Measurements from ENCODE around the gene SPTAN1. TPM values are rescaled to one million over a fixed set of nuclear protein-coding genes. Genes with fewer than 3 reads are reported as not detected.
"Not testable (repeated sequence)": the region's sequence is repeated elsewhere in the genome, so short reads cannot be mapped to it uniquely, and the experiment has no call there.

SPTAN1 gene
- total RNA-seq, 2 experiments from 2014 or later, result 313 to 321 TPM

DNA sequence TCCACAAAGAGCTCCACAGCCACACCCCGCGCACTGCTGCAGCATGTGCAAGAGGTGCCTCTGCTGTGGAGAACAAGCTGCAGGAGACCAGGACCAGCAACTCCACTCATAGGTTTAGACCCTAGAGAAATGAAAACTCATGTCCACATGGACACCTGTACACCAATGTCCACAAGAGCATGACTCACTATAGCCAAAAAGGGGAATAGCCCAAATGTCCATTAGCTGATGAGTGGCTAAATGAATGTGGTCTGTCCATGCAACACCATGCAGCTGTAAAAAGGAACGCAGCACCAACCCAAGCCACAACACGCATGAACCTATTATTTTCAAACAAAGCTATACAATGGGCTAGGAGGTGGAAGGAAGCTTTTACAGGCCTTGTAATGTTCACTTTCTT, 86.2 kb downstream of the SPTAN1 start:
- no peak overlapping the region for H3K4me3 Mint-ChIP-seq
- peaks cover 4% of the 10 kb centered on the region for H3K4me1 Mint-ChIP-seq
- ChIA-PET CTCF (interaction anchor here (0.9 to 1.1 kb wide), 4 partner anchors 39 to 200 kb away, joined by 3 to 5 read pairs (median 4); partner anchors contain the start of gene ENDOG), POLR2A (interaction anchor here (0.8 to 0.9 kb wide), 2 partner anchors 19 to 46 kb away, joined by 3 read pairs; partner anchors contain the start of gene DYNC2I2)
- peaks cover 16% of the 10 kb centered on the region for H3K36me3 Mint-ChIP-seq (ENCODE audit: low read depth)
- no peak for DNase-seq
- no peaks in the 10 kb centered on the region for H3K27me3 Mint-ChIP-seq
- no peak overlapping the region for H3K27ac Mint-ChIP-seq
- no peaks in the 10 kb centered on the region for H3K9me3 Mint-ChIP-seq

DNA sequence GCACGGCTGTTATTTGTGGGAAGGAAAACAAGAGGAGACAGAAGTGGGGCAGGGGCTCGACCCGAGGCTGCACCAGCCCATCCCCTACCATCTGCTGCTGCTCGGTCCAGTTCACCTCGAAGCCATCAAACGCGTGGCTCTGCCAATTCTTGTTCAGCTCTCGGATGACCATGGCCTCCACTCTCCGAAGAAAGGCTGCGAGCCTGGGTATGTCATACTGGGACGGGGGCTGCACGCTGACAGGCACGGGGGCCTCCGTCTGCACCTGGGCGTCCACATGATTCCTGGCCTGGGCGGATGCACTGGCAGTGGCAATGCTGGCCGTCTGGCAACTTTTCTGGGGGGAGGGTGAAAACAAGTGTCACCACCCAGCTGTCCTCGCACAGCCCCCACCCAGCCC, 88.2 kb downstream of the SPTAN1 start:
- no peak for DNase-seq
- Mint-ChIP-seq H3K36me3 (ENCODE audit: low read depth) (peaks cover 11% of the 10 kb centered on the region), H3K27me3 (no peaks in the 10 kb centered on the region), H3K4me3 (no peak overlapping the region), H3K9me3 (no peaks in the 10 kb centered on the region), H3K4me1 (peaks cover 6% of the 10 kb centered on the region), H3K27ac (no peak overlapping the region)
- ChIA-PET CTCF (no interaction called here), POLR2A (no interaction called here)

DNA sequence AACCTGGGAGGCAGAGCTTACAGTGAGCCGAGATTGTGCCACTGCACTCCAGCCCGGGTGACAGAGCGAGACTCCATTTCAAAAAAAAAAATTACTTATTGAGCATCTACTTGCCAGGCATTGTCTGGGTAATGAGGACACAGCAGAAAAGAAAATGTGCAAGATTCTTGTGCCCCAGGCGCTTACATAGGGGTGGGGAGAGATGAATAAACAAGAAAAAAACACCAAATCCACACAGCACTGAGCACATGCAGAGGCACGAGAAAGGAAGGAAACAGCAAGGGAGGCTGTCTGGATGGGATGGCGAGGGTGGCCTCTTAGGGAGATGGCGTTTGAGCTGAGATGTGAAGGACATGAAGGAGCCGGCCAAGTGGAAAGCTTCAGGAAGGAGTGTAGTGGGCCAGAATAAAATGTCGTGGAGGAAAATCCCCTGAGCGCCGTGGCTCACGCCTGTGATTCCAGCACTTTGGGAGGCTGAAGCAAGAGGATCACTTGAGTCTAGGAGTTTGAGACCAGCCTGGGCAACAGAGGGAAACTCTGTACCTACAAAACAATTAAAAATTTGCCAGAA, 90.4 kb downstream of the SPTAN1 start:
- Mint-ChIP-seq H3K4me1 (peaks cover 6% of the 10 kb centered on the region), H3K9me3 (no peaks in the 10 kb centered on the region), H3K27me3 (no peaks in the 10 kb centered on the region), H3K27ac (no peak overlapping the region), H3K36me3 (ENCODE audit: low read depth) (peaks cover 11% of the 10 kb centered on the region), H3K4me3 (no peak overlapping the region)
- POLR2A ChIA-PET, result no interaction called here
- no peak for DNase-seq
- CTCF ChIA-PET, result interaction anchor here (1.0 kb wide), 1 partner anchor 59 kb away, joined by 3 read pairs; the partner anchor contains the start of gene PKN3

DNA sequence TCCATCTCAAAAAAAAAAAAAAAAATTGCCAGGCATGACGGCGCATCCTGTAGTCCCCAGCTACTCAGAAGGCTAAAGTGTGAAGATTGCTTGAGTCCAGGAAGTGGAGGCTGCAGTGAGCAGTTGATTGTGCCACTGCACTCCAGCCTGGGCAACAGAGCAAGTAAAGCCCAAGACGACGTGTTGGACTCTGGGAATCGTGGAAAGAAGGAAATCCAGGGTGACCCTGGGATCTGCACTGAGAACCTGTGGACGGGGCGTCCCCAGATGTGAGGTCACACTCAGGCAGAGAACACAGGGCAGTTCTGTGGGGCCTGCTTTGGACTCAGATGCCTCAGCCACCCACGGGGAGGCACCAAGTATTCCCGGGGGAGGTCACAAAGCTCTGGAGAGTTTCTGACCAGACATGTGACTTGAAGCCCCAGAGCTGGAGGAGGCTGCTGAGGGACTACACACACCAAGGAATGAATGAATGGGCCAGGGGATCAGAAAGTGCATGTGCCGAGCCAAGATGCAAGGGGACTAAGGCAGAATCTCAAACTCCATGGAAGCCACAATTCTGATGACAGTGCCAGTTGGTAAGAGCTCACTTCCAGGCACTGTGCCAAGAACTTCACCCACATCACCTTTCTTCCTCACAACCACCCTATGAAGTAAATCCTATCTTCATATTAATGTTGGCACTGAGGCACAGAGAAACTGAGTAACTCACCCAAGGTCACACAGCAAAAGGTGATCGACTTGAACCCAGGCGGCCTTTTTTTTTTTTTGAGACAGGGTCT, 91.3 kb downstream of the SPTAN1 start:
- POLR2A ChIA-PET, result no interaction called here
- Mint-ChIP-seq H3K4me3 (no peak overlapping the region), H3K9me3 (no peaks in the 10 kb centered on the region), H3K36me3 (ENCODE audit: low read depth) (peaks cover 7% of the 10 kb centered on the region), H3K27me3 (no peaks in the 10 kb centered on the region), H3K4me1 (peaks cover 6% of the 10 kb centered on the region), H3K27ac (peak overlapping the region; percentile 2)
- CTCF ChIA-PET, result interaction anchor here (0.5 to 0.6 kb wide), 2 partner anchors 48 to 982 kb away, joined by 3 read pairs; partner anchors contain the start of gene NTMT1
- no peak for DNase-seq

DNA sequence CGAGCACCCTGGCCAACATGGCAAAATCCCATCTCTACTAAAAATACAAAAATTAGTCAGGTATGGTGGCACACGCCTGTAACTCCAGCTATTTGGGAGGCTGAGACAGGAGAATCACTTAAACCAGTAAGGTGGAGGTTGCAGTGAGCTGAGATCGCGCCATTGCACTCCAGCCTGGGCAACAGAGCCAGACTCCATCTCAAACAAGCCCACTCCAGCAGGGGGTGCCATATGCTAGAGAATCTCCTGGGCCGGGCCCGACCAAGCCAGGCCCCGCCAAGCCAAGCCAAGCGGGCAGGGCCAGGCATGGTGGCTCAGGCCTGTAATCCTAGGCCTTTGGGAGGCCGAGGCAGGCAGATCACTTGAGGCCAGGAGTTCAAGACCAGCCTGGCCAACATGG, 95.8 kb downstream of the SPTAN1 start:
- POLR2A ChIA-PET, result interaction anchor here (1.0 to 1.7 kb wide), 4 partner anchors 10 to 170 kb away, joined by 3 to 5 read pairs (median 4); partner anchors contain the start of gene ENDOG
- H3K27ac Mint-ChIP-seq, result not testable (repeated sequence)

DNA sequence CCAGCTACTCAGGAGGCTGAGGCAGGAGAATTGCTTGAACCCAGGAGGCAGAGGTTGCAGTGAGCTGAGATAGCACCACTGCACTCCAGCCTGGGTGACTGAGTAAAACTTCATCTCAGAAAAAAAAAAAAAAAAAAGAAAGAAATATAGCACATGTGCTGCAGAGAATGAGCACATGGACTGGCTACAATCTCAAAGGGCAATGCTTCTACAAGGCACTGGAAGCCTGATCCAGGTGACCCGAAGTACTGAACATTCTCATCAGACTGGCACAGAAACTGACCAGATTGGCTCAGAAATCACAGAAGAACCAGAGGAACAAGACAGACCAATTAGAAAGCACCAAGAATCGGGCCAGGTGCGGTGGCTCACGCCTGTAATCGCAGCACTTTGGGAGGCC, 99.4 kb downstream of the SPTAN1 start:
- POLR2A ChIA-PET, result no interaction called here
- Mint-ChIP-seq H3K4me1 (peaks cover 13% of the 10 kb centered on the region), H3K4me3 (no peak overlapping the region), H3K9me3 (no peaks in the 10 kb centered on the region), H3K27me3 (no peaks in the 10 kb centered on the region), H3K36me3 (ENCODE audit: low read depth) (peaks cover 5% of the 10 kb centered on the region), H3K27ac (no peak overlapping the region)
- CTCF ChIA-PET, result no interaction called here
- no peak for DNase-seq

More for the DNA sequence above, 95.8 kb downstream of the SPTAN1 start:
- H3K4me1 Mint-ChIP-seq; H3K36me3 Mint-ChIP-seq (ENCODE audit: low read depth); H3K9me3 Mint-ChIP-seq; H3K4me3 Mint-ChIP-seq; H3K27me3 Mint-ChIP-seq: not testable (repeated sequence)
- peak; percentile 74 for DNase-seq
- CTCF ChIA-PET, result interaction anchor here (0.7 to 1.9 kb wide), 6 partner anchors 28 to 195 kb away, joined by 3 to 10 read pairs (median 4); partner anchors contain the start of genes ENDOG and ZDHHC12

DNA sequence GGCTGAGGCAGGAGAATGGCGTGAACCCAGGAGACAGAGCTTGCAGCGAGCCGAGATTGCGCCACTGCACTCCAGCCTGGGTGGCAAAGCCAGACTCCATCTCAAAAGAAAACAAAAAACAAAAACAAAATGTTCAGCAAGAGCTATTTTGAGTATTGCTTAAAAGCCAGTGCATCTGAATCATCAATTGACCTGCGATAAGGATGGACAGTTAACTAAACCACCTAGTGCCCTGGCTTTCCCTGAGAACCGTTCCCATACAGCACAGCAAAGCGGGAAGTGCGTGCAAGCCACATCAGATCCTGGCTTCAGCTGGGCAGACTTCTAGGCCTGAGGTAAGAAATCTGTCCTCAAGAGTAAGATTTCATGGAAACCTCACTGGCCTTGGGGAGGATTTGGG, 101.5 kb downstream of the SPTAN1 start:
- H3K36me3 Mint-ChIP-seq (ENCODE audit: low read depth), result peaks cover 5% of the 10 kb centered on the region
- no peaks in the 10 kb centered on the region for H3K9me3 Mint-ChIP-seq
- H3K27ac Mint-ChIP-seq, result no peak overlapping the region
- ChIA-PET CTCF (interaction anchor here (1.8 kb wide), 1 partner anchor 48 kb away, joined by 4 read pairs; the partner anchor contains the start of gene PKN3), POLR2A (interaction anchor here (1.7 to 2.3 kb wide), 2 partner anchors 8 to 36 kb away, joined by 4 to 11 read pairs; partner anchors contain the start of gene SET)
- no peak overlapping the region for H3K4me3 Mint-ChIP-seq
- DNase-seq, result no peak
- H3K4me1 Mint-ChIP-seq, result peaks cover 18% of the 10 kb centered on the region
- no peaks in the 10 kb centered on the region for H3K27me3 Mint-ChIP-seq

DNA sequence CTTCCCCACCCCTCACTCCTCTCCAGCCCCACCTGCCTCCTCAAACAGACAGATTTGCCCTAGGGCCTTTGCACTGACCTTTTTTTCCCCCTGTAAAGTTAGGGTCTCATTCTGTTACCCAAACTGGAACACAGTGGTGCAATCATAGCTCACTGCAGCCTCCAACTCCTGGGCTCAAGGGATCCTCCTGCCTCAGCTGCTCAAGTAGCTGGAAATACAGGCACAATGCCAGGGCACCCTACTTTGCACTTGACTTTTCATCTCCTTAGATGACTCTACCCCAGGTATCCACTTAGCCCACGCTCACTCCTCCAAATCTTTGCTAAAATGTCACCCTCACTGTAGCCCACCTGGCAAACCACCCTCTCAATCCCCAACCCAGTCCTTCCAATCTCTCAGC, 102.1 kb downstream of the SPTAN1 start:
- Mint-ChIP-seq H3K36me3 (ENCODE audit: low read depth) (peaks cover 5% of the 10 kb centered on the region), H3K27ac (no peak overlapping the region), H3K4me3 (peak overlapping the region; percentile 51), H3K27me3 (no peaks in the 10 kb centered on the region), H3K9me3 (no peaks in the 10 kb centered on the region), H3K4me1 (peaks cover 18% of the 10 kb centered on the region)
- POLR2A ChIA-PET, result interaction anchor here (1.7 to 2.3 kb wide), 2 partner anchors 9 to 36 kb away, joined by 4 to 11 read pairs; partner anchors contain the start of gene SET
- DNase-seq, result no peak
- CTCF ChIA-PET, result interaction anchor here (1.8 kb wide), 1 partner anchor 48 kb away, joined by 4 read pairs; the partner anchor contains the start of gene PKN3

DNA sequence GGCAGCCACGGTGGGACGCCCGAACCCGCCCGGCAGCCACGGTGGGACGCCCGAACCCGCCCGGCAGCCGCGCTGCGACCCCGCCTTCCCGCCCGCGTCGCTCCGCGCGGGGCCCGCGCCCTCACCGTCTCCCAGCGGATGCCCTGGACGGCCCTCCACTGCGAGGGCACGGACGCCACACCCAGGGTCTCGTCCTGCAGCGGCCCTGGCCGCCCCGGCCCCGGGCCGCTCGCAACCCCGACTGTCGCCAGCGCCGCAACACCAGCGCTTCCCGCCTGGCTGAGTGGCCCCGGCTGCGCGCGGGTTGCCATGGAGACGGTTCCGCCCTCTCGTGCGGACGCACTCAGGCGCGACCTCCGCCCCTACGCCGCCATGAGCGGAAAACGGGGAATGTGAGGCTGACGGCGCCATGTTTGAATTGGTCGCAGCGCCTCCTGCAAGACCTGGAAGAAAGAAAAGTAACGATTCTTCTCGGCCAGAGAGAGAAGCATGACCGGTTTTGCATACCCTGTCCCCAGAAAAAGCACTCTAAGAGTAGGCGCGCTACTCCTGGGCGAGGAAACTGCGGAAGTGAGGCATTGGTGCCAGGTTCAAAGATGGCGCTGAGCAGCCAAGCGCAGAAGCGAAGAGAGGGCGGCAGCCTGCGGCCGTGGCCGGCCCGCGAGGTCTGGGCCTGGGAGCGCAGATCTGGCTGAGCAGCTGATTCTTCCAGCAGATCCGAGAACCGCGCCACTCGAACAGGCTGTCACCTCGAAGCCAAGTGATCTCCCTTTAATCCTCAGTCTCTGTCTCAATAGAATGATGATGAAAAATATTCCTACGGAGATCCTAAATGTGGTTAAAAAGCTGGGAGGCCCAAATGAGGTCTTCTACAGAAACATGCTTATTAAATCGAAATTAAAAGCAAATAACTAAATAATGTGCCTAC, 104.3 kb downstream of the SPTAN1 start, which contains the start of gene DYNC2I2:
Gene DYNC2I2 (minus strand): TSS at position 432 of the 928 bp plus-strand sequence. CDS start 121 bp downstream, at position 311.
- peaks cover 18% of the 10 kb centered on the region for H3K4me1 Mint-ChIP-seq
- H3K27me3 Mint-ChIP-seq, result no peaks in the 10 kb centered on the region
- H3K27ac Mint-ChIP-seq, result peak within 1 kb of the TSS; percentile 99
- no peaks in the 10 kb centered on the region for H3K9me3 Mint-ChIP-seq
- peak; percentile 97 for DNase-seq
- H3K36me3 Mint-ChIP-seq (ENCODE audit: low read depth), result peaks cover 5% of the 10 kb centered on the region
- H3K4me3 Mint-ChIP-seq, result peak within 1 kb of the TSS; percentile 89
- ChIA-PET CTCF (interaction anchor here (1.0 to 1.6 kb wide), 4 partner anchors 8 to 162 kb away, joined by 3 to 5 read pairs (median 4); partner anchors contain the start of genes ENDOG and PKN3), POLR2A (interaction anchor here (1.0 to 2.1 kb wide), 6 partner anchors 8 to 225 kb away, joined by 3 to 11 read pairs (median 5); partner anchors contain the start of genes KYAT1, LRRC8A and ZDHHC12)

DNA sequence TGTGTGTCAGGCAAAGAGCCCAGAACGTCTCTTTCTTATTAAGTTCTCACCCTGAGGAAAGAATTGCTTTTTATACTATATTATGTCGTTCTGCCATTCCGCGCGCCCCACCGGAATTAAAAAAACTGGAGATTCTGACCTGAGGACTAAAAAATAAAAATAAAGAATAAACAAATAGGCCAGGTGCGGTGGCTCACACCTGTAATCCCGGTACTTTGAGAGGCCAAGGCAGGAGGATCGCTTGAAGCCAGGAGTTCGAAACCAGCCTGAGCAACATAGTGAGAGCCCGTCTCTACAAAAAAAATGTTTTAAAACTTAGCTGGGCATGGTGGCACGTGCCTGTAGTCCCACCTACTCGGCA, 104.9 kb downstream of the SPTAN1 start:
- Mint-ChIP-seq H3K4me1 (peaks cover 18% of the 10 kb centered on the region), H3K27ac (peak overlapping the region; percentile 99), H3K9me3 (no peaks in the 10 kb centered on the region), H3K27me3 (no peaks in the 10 kb centered on the region), H3K36me3 (ENCODE audit: low read depth) (peaks cover 5% of the 10 kb centered on the region), H3K4me3 (peak overlapping the region; percentile 89)
- DNase-seq, result no peak
- ChIA-PET CTCF (interaction anchor here (1.0 to 1.6 kb wide), 4 partner anchors 8 to 161 kb away, joined by 3 to 5 read pairs (median 4); partner anchors contain the start of genes ENDOG and PKN3), POLR2A (interaction anchor here (1.0 to 2.1 kb wide), 6 partner anchors 9 to 224 kb away, joined by 3 to 11 read pairs (median 5); partner anchors contain the start of genes KYAT1, LRRC8A and ZDHHC12)

DNA sequence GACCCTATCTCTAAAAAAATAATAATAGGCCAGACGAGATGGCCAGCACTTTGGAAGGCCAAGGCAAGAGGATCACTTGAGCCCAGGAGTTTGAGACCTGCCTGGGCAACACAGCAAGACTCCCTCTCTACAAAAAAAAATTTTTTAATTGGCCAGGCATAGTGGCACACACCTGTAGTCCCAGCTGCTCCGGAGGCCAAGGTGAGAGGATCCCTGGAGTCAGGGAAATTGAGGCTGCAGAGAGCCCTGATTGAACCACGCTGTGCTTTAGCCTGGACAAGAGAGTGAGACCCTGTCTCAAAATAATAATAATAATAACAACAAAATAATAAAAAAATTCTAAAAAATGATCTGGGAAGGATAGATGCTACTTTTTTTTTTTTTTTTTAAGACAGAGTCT, 105.4 kb downstream of the SPTAN1 start:
- Mint-ChIP-seq H3K36me3 (ENCODE audit: low read depth) (peaks cover 5% of the 10 kb centered on the region), H3K4me1 (peaks cover 18% of the 10 kb centered on the region), H3K27ac (peak overlapping the region; percentile 99), H3K27me3 (no peaks in the 10 kb centered on the region), H3K4me3 (no peak overlapping the region), H3K9me3 (no peaks in the 10 kb centered on the region)
- CTCF ChIA-PET, result interaction anchor here (0.7 to 1.6 kb wide), 3 partner anchors 15 to 161 kb away, joined by 3 to 5 read pairs (median 4); partner anchors contain the start of gene ENDOG
- POLR2A ChIA-PET, result interaction anchor here (1.3 to 2.1 kb wide), 5 partner anchors 10 to 67 kb away, joined by 3 to 11 read pairs (median 6); partner anchors contain the start of gene ZDHHC12
- no peak for DNase-seq

DNA sequence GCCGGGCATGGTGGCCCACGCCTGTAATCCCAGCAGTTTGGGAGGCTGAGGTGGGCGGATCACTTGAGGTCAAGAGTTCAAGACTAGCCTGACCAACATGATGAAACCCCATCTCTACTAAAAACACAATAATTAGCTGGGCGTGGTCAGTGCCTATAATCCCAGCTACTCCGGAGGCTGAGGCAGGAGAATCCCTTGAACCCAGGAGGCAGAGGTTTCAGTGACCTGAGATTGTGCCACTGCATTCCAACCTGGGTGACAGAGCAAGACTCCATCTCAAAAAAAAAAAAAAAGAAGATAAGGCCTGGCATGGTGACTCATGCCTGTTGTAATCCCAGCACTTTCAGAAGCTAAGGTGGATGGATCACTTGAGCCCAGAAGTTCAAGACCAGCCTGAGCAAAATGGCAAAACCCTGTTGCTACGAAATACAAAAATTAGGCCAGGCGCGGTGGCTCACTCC, 114.1 kb downstream of the SPTAN1 start:
- DNase-seq; H3K4me3 Mint-ChIP-seq; H3K36me3 Mint-ChIP-seq (ENCODE audit: low read depth); H3K9me3 Mint-ChIP-seq; H3K27ac Mint-ChIP-seq; CTCF ChIA-PET; H3K27me3 Mint-ChIP-seq; H3K4me1 Mint-ChIP-seq: not testable (repeated sequence)
- POLR2A ChIA-PET, result interaction anchor here (2.1 kb wide), 1 partner anchor 18 kb away, joined by 5 read pairs; no protein-coding TSS in a partner anchor

All from activated CD4-positive, alpha-beta memory T cell treated with anti-CD3 and anti-CD28 coated beads, Interleukin-2, amount 10 ng/mL, durations not matched to agents 7 days and 5 days (primary cell).